Neural progenitor cell (in vitro differentiated cells): Measurements from ENCODE around the gene APOB.

Experiments used
- EZH2 ChIP-seq: fragments of 200-600 bp; sonication (generic); IDR thresholded peaks from 2 replicates; pipeline ENCODE4 v1.6.1; 2017; ENCODE audit warnings: antibody characterized with exemption, mild to moderate bottlenecking, moderate library complexity
- TF ChIP-seq, protein P1 (sequence below): fragments of 200-600 bp; sonication (generic); IDR thresholded peaks from 2 replicates; pipeline ENCODE4 v1.5.1; 2017; ENCODE audit warnings: antibody characterized with exemption, mild to moderate bottlenecking

DNA sequence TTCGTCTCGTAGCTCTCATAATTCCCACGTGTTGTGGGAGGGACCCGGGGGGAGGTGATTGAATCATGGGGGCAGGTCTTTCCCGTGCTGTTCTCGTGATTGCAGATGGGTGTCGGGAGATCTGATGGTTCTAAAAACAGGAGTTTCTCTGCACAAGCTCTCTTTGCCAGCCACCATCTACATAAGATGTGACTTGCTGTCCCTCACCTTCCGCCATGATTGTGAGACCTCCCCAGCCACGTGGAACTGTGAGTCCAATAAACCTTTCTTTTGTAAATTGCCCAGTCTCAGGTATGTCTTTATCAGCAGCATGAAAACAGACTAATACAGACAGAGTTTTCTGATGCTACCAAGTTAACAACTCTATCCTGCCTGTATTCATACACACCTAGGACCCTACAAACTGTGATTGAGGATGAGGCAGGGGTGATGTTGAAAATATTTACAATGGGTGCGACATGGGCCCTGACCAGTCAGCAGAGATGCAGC, 3.9 kb downstream of the APOB start:
- TF ChIP-seq, protein P1, sequence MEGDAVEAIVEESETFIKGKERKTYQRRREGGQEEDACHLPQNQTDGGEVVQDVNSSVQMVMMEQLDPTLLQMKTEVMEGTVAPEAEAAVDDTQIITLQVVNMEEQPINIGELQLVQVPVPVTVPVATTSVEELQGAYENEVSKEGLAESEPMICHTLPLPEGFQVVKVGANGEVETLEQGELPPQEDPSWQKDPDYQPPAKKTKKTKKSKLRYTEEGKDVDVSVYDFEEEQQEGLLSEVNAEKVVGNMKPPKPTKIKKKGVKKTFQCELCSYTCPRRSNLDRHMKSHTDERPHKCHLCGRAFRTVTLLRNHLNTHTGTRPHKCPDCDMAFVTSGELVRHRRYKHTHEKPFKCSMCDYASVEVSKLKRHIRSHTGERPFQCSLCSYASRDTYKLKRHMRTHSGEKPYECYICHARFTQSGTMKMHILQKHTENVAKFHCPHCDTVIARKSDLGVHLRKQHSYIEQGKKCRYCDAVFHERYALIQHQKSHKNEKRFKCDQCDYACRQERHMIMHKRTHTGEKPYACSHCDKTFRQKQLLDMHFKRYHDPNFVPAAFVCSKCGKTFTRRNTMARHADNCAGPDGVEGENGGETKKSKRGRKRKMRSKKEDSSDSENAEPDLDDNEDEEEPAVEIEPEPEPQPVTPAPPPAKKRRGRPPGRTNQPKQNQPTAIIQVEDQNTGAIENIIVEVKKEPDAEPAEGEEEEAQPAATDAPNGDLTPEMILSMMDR = no peak
- no peak for TF ChIP-seq EZH2
